Activated gamma-delta T cell (primary cell): ENCODE results near the gene SGPP2.
"Not testable (repeated sequence)": the region's sequence is repeated elsewhere in the genome, so short reads cannot be mapped to it uniquely, and the experiment has no call there.

ENCODE experiments used
- DNase-seq: peaks from one replicate; lab custom pipeline; 2025; lab: John Stamatoyannopoulos, UW

SGPP2 gene

GRCh38 chr2:222427646-222428301 lies 3.4 kb downstream of the SGPP2 start:
- no peak for DNase-seq

GRCh38 chr2:222430071-222430470 lies 5.7 kb downstream of the SGPP2 start:
- no peak for DNase-seq

GRCh38 chr2:222430681-222431080 lies 6.3 kb downstream of the SGPP2 start:
- DNase-seq, result no peak

- DNase-seq, result no peak
Observed at GRCh38 chr2:222431869-222432268, 7.5 kb downstream of the SGPP2 start.

- no peak for DNase-seq
Observed at GRCh38 chr2:222433332-222434173, 9.2 kb downstream of the SGPP2 start.

- DNase-seq, result no peak
Observed at GRCh38 chr2:222434204-222434603, 9.9 kb downstream of the SGPP2 start.

GRCh38 chr2:222435400-222436039 lies 11.2 kb downstream of the SGPP2 start:
- DNase-seq, result not testable (repeated sequence)

GRCh38 chr2:222436040-222436413 lies 11.7 kb downstream of the SGPP2 start:
- no peak for DNase-seq

- DNase-seq, result no peak
Observed at GRCh38 chr2:222439692-222440091, 15.3 kb downstream of the SGPP2 start.

GRCh38 chr2:222440673-222441422 lies 16.5 kb downstream of the SGPP2 start:
- DNase-seq, result no peak

GRCh38 chr2:222442665-222443064 lies 18.3 kb downstream of the SGPP2 start:
- no peak for DNase-seq

GRCh38 chr2:222445227-222445626 lies 20.9 kb downstream of the SGPP2 start:
- DNase-seq, result no peak

GRCh38 chr2:222447131-222447530 lies 22.8 kb downstream of the SGPP2 start:
- DNase-seq, result no peak

- DNase-seq, result no peak
Observed at GRCh38 chr2:222448748-222449181, 24.4 kb downstream of the SGPP2 start.

GRCh38 chr2:222450021-222450420 lies 25.7 kb downstream of the SGPP2 start:
- DNase-seq, result no peak

GRCh38 chr2:222451224-222451674 lies 26.9 kb downstream of the SGPP2 start:
- no peak for DNase-seq

GRCh38 chr2:222452422-222452950 lies 28.1 kb downstream of the SGPP2 start:
- no peak for DNase-seq

- DNase-seq, result no peak
Observed at GRCh38 chr2:222456479-222457077, 32.2 kb downstream of the SGPP2 start.

GRCh38 chr2:222459983-222460382 lies 35.6 kb downstream of the SGPP2 start:
- DNase-seq, result no peak

GRCh38 chr2:222465746-222466145 lies 41.4 kb downstream of the SGPP2 start:
- no peak for DNase-seq

- no peak for DNase-seq
Observed at GRCh38 chr2:222468346-222468745, 44.0 kb downstream of the SGPP2 start.
